NCI-H345 treated with DMSO at 0.1 percent for 48 hours (cell line): ENCODE data around the gene RNF222.
"Not testable (repeated sequence)": the region's sequence is repeated elsewhere in the genome, so short reads cannot be mapped to it uniquely, and the experiment has no call there.

Experiments used
- DNase-seq: peaks from one replicate; lab custom pipeline; 2025; ENCODE audit not compliant: unreplicated experiment; lab: John Stamatoyannopoulos, UW

Gene RNF222

DNA sequence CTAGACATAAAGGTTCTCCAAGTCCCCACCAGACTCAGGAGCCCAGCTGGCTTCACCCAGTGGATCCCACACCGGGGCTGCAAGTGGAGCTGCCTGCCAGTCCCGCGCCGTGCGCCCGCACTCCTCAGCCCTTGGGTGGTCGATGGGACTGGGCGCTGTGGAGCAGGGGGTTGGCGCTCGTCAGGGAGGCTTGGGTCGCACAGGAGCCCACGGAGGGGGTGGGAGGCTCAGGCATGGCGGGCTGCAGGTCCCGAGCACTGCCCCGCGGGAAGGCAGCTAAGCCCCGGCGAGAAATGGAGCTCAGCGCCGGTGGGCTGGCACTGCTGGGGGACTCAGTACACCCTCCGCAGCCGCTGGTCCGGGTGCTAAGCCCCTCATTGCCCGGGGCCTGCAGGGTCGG is 50.6 kb downstream of the RNF222 start:
- DNase-seq = not testable (repeated sequence)

DNA sequence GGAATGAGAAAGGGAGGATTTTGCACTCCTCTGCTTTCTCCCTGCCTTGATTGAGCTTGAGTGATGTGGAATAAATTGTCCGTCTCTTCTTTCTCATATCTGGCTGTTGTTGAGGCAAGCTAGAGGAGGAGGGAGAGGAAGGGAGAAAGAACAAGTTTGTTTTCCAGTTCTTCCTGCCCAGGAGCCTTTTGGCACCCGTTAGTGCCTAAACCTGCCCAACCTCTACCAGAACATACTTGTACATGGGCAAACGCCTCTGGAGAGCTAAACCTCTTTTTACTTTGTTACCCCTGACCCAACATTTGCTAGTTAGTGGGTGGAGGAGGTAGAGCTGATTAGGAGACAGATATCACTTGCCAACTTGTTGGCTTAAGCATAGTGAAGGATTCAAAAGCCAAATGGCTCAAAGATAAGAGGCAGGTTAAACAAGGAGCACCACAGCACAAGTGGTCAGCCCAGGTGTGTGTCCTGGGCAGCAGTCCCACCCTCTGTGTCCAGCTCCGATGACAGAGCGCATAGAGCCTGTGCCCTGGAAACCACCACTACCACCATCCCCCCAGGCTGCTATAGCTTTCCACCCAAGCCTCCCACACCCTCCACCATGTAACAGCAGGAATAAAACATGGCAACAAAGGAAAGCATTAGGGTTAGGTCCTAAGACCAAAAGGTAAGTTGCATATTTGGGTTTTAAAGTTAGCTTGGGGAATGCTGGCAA is 51.5 kb downstream of the RNF222 start:
- no peak for DNase-seq

DNA sequence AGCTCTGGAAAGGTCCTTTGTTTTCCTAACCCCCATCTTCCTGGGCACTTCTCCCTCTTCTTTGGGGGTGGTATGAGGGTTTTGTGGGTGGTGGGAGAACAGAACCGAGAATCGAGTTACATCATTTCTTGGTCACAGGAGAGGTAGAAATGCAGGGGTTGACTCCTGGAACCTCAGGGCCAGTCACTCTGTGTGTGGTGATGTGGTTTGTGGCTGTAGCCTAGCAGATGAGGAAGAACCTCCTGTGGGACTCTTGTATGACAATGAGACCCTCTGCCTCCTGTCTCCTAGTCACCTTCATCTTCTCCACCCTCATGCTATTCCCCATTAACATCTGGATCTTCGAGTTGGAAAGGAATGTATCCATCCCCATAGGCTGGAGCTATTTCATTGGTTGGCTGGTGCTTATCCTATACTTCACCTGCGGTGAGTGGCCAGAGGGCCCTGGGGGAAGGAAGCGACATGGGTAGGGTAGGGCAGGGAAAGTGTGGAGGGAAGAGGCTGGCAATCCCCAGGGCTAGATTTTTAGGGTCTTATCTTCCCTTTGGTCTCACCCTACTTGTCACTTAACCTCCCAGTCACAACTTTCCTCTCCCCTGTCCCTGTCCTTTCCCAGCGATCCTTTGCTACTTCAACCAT is 52.5 kb downstream of the RNF222 start:
- no peak for DNase-seq

DNA sequence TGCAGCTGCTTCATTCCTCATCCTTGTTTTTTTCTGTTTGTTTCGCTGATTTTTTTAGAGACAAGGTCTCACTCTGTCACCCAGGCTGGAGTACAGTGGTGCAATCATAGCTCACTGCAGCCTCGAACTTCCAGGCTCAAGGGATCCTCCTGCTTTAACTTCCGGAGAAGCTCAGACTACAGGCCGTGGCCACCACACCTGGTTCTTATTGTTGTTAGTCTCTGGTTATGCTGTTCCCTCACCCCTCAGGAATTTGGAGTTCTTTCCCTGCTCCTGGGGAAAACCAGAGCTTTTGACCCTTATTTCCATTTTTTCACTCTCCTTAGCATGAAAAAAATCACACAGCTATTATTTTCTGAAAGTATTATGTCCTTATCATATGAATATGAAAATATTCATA is 56.2 kb downstream of the RNF222 start:
- DNase-seq = no peak
